ENCODE results near the gene SNAI3. TPM values are rescaled to one million over a fixed set of nuclear protein-coding genes. Genes with fewer than 3 reads are reported as not detected.

SNAI3 gene
- total RNA-seq, 2 donors from 2014 or later = 0.77 to 2.1 TPM

DNA sequence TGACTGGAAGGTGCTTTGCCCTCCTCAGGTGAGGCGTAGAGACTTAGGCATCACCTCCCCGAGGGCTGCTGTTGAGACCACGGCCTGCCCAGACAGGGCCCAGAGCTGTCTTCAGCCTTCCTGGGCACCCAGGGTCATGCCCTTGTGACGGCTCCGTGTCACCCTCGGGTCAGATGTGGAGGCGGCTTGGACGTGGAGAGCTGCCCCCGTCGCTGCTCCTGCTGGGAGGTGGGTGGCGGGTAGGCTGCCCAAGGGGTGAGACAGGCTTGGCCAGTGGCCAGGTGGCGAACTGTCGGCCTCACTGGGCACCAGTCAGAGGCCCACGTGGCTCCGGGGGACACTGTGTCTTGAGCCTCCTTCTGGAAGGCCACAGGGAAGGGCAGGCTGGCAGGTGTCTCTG is 8.9 kb upstream of the SNAI3 start:
- TF ChIP-seq, protein P1, sequence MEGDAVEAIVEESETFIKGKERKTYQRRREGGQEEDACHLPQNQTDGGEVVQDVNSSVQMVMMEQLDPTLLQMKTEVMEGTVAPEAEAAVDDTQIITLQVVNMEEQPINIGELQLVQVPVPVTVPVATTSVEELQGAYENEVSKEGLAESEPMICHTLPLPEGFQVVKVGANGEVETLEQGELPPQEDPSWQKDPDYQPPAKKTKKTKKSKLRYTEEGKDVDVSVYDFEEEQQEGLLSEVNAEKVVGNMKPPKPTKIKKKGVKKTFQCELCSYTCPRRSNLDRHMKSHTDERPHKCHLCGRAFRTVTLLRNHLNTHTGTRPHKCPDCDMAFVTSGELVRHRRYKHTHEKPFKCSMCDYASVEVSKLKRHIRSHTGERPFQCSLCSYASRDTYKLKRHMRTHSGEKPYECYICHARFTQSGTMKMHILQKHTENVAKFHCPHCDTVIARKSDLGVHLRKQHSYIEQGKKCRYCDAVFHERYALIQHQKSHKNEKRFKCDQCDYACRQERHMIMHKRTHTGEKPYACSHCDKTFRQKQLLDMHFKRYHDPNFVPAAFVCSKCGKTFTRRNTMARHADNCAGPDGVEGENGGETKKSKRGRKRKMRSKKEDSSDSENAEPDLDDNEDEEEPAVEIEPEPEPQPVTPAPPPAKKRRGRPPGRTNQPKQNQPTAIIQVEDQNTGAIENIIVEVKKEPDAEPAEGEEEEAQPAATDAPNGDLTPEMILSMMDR (conservative IDR thresholded peaks at IDR 0.05) = no peak
- WGBS, 2 experiments (ENCODE audit: insufficient coverage in 1 of 2, insufficient read length in 1 of 2) = 94 to 95% methylated on average over 13 to 15 of the region's 15 CpGs
- H3K27me3 ChIP-seq (ENCODE audit: control insufficient read depth, insufficient read depth, low read length, poor library complexity, severe bottlenecking) = no peaks in the 10 kb centered on the region
- H3K36me3 Mint-ChIP-seq (ENCODE audit: low read depth) = peaks cover 9% of the 10 kb centered on the region
- H3K4me1 ChIP-seq (ENCODE audit: control insufficient read depth, insufficient read depth, low read length) = no peaks in the 10 kb centered on the region
- H3K4me3 Mint-ChIP-seq = no peak overlapping the region
- no peaks in the 10 kb centered on the region for H3K4me1 Mint-ChIP-seq
- H3K9ac ChIP-seq (ENCODE audit: extremely low read depth, low read length, poor library complexity, severe bottlenecking) = no peak overlapping the region
- DNase-seq = no peak
- no peak overlapping the region for H3K27ac ChIP-seq (ENCODE audit: low read depth, low read length)
- H3K9me3 Mint-ChIP-seq = no peaks in the 10 kb centered on the region
- no peaks in the 10 kb centered on the region for H3K9me3 ChIP-seq (ENCODE audit: control insufficient read depth, low read length)
- no peak overlapping the region for H3K4me3 ChIP-seq (ENCODE audit: low read length)
- H3K27me3 Mint-ChIP-seq (ENCODE audit: insufficient read depth) = peaks cover 6% of the 10 kb centered on the region
- no peak overlapping the region for H3K27ac Mint-ChIP-seq
- H3K36me3 ChIP-seq (ENCODE audit: control insufficient read depth, insufficient read depth, low read length) = no peaks in the 10 kb centered on the region

DNA sequence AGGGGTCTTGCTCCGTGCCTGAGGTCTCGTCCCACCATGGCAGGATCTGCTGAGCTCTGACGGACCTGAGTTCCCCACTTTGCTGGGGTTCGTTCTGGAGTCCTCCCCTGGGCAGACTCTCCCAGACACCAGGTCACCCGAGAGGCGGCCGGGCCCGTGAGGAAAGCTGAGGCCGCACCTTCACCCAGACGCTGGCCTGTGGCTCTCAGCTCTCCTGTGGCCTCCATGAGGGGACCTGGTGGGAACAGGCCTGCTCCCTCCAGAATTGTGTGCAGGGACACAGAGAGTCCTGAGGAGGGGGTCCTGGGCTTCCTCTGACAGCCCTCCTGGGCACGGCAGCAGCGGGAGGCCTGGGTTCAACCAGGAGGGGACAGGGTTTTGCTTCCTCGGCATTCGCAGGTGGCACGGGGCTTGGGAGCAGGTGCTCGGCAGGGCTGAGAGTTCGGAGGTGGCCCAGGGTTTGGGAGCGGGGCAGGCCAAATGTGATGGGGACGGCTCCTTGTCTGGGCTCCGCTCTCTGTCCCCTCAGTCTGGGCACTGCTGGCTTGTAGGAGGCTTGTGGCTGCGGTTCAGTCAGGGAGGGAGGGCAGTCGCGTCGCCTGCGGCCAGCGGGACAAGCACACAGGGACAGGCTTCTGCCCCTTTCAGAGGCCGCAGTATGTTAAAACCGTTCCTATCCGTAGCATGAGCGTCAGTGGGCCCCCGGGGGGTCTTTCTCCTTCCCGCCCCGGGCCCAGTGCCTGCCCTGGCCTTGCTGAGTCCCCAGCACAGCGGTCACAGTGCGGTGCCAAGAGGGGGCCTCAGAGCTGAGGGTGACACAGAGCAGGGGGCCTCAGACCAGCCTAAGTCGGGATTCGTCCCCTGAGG is 8.1 kb upstream of the SNAI3 start:
- Mint-ChIP-seq H3K36me3 (ENCODE audit: low read depth) (peaks cover 9% of the 10 kb centered on the region), H3K4me1 (no peaks in the 10 kb centered on the region), H3K27me3 (ENCODE audit: insufficient read depth) (peaks cover 9% of the 10 kb centered on the region), H3K27ac (peak overlapping the region; percentile 55), H3K4me3 (no peak overlapping the region), H3K9me3 (no peaks in the 10 kb centered on the region)
- Histone ChIP-seq H3K27me3 (ENCODE audit: control insufficient read depth, insufficient read depth, low read length, poor library complexity, severe bottlenecking) (no peaks in the 10 kb centered on the region), H3K36me3 (ENCODE audit: control insufficient read depth, insufficient read depth, low read length) (no peaks in the 10 kb centered on the region), H3K9me3 (ENCODE audit: control insufficient read depth, low read length) (no peaks in the 10 kb centered on the region), H3K9ac (ENCODE audit: extremely low read depth, low read length, poor library complexity, severe bottlenecking) (no peak overlapping the region), H3K4me1 (ENCODE audit: control insufficient read depth, insufficient read depth, low read length) (no peaks in the 10 kb centered on the region), H3K27ac (ENCODE audit: low read depth, low read length) (no peak overlapping the region), H3K4me3 (ENCODE audit: low read length) (no peak overlapping the region)
- TF ChIP-seq, protein P1 (conservative IDR thresholded peaks at IDR 0.05) = no peak
- WGBS, 2 experiments (ENCODE audit: insufficient coverage in 1 of 2, insufficient read length in 1 of 2) = 87 to 91% methylated on average over 25 to 37 of the region's 37 CpGs
- no peak for DNase-seq

DNA sequence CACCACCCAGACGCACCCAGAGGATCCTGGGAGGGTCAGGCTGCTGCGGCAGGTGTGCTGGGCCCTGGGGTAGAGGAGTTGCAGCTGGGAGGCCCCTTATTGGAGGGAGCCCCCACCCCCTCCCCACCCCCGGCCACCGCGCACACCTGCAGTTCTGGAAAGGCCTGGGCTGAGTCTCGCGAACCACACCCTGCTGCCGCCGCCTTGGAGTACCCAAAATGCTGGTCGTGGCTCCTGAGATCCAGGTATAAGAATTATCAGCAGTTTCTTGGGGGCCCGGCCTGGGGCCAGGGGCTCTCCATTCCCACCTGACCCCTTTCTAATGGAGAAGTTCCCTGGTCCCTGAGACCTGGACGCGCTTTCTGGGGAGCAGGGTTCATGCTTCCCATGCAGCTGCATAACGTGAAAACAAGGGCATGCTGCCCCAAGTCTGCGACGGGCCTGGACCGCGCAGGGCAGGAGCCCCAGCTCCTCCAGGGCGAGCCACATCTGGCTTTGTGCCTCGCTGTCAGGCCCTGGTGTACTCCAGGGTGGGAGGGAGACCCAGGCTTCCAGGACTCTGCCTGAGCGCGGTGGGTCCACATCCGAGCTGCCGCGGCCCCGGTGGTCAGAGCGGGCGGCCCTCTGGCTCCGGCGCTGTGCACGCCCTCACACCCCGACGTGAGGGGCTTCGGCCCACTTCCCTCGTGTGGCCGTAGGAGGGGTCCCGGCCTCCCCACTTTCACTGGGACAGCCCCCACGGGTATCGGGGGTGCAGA is 7.3 kb upstream of the SNAI3 start:
- Histone ChIP-seq H3K9ac (ENCODE audit: extremely low read depth, low read length, poor library complexity, severe bottlenecking) (no peak overlapping the region), H3K27ac (ENCODE audit: low read depth, low read length) (no peak overlapping the region), H3K4me1 (ENCODE audit: control insufficient read depth, insufficient read depth, low read length) (no peaks in the 10 kb centered on the region), H3K27me3 (ENCODE audit: control insufficient read depth, insufficient read depth, low read length, poor library complexity, severe bottlenecking) (no peaks in the 10 kb centered on the region), H3K9me3 (ENCODE audit: control insufficient read depth, low read length) (no peaks in the 10 kb centered on the region), H3K36me3 (ENCODE audit: control insufficient read depth, insufficient read depth, low read length) (no peaks in the 10 kb centered on the region), H3K4me3 (ENCODE audit: low read length) (no peak overlapping the region)
- H3K27me3 Mint-ChIP-seq (ENCODE audit: insufficient read depth) = peaks cover 15% of the 10 kb centered on the region
- H3K9me3 Mint-ChIP-seq = no peaks in the 10 kb centered on the region
- WGBS, 2 experiments (ENCODE audit: insufficient coverage in 1 of 2, insufficient read length in 1 of 2) = 89 to 91% methylated on average over 27 to 39 of the region's 39 CpGs
- no peak overlapping the region for H3K4me3 Mint-ChIP-seq
- no peak overlapping the region for H3K27ac Mint-ChIP-seq
- DNase-seq = no peak
- TF ChIP-seq, protein P1 (conservative IDR thresholded peaks at IDR 0.05) = no peak
- peaks cover 9% of the 10 kb centered on the region for H3K36me3 Mint-ChIP-seq (ENCODE audit: low read depth)
- peaks cover under 1% of the 10 kb centered on the region for H3K4me1 Mint-ChIP-seq
